DND-41 (cell line): ENCODE results near the gene TAF8.

Experiments used
- ATAC-seq: fragments of 200-7000 bp; cut with Tn5 transposase; 3 replicates; pipeline ENCODE4 v1.9.1; 2021; ENCODE audit warnings: low read depth; ENCODE audit not compliant: insufficient read depth
- DNase-seq: peaks from one replicate; pipeline ENCODE4 v3.0.0-alpha.2; 2020
- H2AFZ ChIP-seq: 2 replicates; pipeline ENCODE4 v1.6.0; 2012; ENCODE audit warnings: low read depth, low read length
- H3K27ac ChIP-seq: 2 replicates; pipeline ENCODE4 v1.5.1; 2012; ENCODE audit warnings: low read length, inconsistent platforms
- H3K27me3 ChIP-seq: fragments of 200-600 bp; sonication (generic); 2 replicates; pipeline ENCODE4 v1.6.0; 2012; ENCODE audit warnings: low read length, mild to moderate bottlenecking, inconsistent platforms; ENCODE audit not compliant: insufficient read depth, poor library complexity
- H3K36me3 ChIP-seq: 2 replicates; pipeline ENCODE4 v1.5.1; 2012; ENCODE audit warnings: low read length, inconsistent platforms; ENCODE audit not compliant: insufficient read depth
- H3K4me1 ChIP-seq: 2 replicates; pipeline ENCODE4 v1.5.1; 2012; ENCODE audit warnings: mild to moderate bottlenecking, low read length; ENCODE audit not compliant: insufficient read depth
- H3K4me2 ChIP-seq: 2 replicates; pipeline ENCODE4 v1.6.0; 2012; ENCODE audit warnings: mild to moderate bottlenecking, moderate library complexity, low read length, inconsistent platforms; ENCODE audit not compliant: insufficient read depth
- H3K4me3 ChIP-seq, 2 experiments: fragments of 200-600 bp in 1 of 2; shearing (Covaris generic) in 1 of 2; 2 replicates each; pipeline ENCODE4 v1.5.1; 2012 to 2016; ENCODE audit warnings: inconsistent platforms in 2 of 2, low read length in 2 of 2, mild to moderate bottlenecking in 2 of 2, low read depth in 1 of 2, moderate library complexity in 1 of 2
- H3K79me2 ChIP-seq: 2 replicates; pipeline ENCODE4 v1.6.0; 2012; ENCODE audit warnings: low read length, inconsistent platforms; ENCODE audit not compliant: insufficient read depth
- H3K9ac ChIP-seq: 2 replicates; pipeline ENCODE4 v1.6.0; 2012; ENCODE audit warnings: low read depth, mild to moderate bottlenecking, inconsistent platforms, low read length, moderate library complexity
- H3K9me3 ChIP-seq: 2 replicates; pipeline ENCODE4 v1.5.1; 2012; ENCODE audit warnings: low read length, moderate library complexity, mild to moderate bottlenecking, inconsistent platforms; ENCODE audit not compliant: insufficient read depth, severe bottlenecking
- H4K20me1 ChIP-seq: 2 replicates; pipeline ENCODE4 v1.6.0; 2012; ENCODE audit warnings: low read length; ENCODE audit not compliant: insufficient read depth
- EZH2 ChIP-seq: IDR thresholded peaks from 3 replicates; pipeline ENCODE4 v1.6.1; 2012; ENCODE audit warnings: borderline replicate concordance, low read depth, mild to moderate bottlenecking, moderate library complexity, low read length, inconsistent platforms; ENCODE audit not compliant: severe bottlenecking
- TF ChIP-seq, protein P1 (sequence below): IDR thresholded peaks from 2 replicates; pipeline ENCODE4 v1.5.1; 2012; ENCODE audit warnings: borderline replicate concordance, low read length, moderate library complexity, mild to moderate bottlenecking; ENCODE audit not compliant: poor library complexity, severe bottlenecking; ENCODE audit errors: extremely low read depth

TAF8 gene

GRCh38 chr6:42091718-42092023, 41.3 kb downstream of the TAF8 start:
- H3K79me2 ChIP-seq: no peaks in the 10 kb centered on the region
- no peak for TF ChIP-seq EZH2
- TF ChIP-seq, protein P1, sequence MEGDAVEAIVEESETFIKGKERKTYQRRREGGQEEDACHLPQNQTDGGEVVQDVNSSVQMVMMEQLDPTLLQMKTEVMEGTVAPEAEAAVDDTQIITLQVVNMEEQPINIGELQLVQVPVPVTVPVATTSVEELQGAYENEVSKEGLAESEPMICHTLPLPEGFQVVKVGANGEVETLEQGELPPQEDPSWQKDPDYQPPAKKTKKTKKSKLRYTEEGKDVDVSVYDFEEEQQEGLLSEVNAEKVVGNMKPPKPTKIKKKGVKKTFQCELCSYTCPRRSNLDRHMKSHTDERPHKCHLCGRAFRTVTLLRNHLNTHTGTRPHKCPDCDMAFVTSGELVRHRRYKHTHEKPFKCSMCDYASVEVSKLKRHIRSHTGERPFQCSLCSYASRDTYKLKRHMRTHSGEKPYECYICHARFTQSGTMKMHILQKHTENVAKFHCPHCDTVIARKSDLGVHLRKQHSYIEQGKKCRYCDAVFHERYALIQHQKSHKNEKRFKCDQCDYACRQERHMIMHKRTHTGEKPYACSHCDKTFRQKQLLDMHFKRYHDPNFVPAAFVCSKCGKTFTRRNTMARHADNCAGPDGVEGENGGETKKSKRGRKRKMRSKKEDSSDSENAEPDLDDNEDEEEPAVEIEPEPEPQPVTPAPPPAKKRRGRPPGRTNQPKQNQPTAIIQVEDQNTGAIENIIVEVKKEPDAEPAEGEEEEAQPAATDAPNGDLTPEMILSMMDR: no peak
- DNase-seq (no peak), ATAC-seq (no peak)
- no peaks in the 10 kb centered on the region for H3K36me3 ChIP-seq
- no peaks in the 10 kb centered on the region for H3K9me3 ChIP-seq
- H3K27ac ChIP-seq: no peak overlapping the region
- H2AFZ ChIP-seq: no peak overlapping the region
- H3K4me1 ChIP-seq: no peaks in the 10 kb centered on the region
- H3K4me2 ChIP-seq: no peak overlapping the region
- no peak overlapping the region for H3K9ac ChIP-seq
- H3K4me3 ChIP-seq: no peak overlapping the region
- no peaks in the 10 kb centered on the region for H3K27me3 ChIP-seq
- H4K20me1 ChIP-seq: no peaks in the 10 kb centered on the region

DNA sequence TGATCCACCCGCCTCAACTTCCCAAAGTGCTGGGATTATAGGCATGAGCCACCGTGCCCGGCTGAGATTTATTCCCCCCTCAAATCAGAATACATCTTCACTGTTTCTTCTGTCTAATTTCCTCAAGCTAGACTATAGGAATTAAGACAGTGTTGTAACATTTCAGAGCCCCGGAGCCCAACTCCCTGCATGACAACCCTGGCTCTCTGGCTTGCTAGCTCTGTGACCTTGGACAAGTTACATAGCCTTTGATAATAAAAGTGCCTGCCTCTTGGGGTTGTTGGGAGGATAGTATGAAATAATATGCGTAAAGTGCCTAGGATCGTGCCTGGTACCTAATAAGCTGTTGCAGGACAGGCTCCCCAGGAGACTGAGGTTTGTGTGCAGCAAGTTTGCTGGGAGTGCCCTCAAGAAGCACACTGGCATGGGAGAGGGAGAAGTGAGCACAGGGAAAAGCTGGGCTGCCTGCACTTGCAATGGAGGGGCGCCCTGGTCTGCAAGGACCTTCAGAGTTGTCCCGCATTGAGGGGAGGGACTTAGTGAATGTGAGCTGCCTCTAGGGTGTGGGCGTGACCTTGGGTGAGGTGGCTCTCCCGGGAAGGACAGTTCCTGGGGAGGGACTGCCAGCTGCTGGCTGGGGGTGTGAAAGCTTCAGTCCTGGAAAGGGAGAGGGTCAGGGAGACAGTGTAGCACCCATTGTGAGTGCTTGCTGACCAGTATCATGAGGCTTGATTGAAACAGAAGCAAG, 43.4 kb downstream of the TAF8 start:
- H3K27me3 ChIP-seq: no peaks in the 10 kb centered on the region
- no peak for TF ChIP-seq EZH2
- TF ChIP-seq, protein P1: no peak
- no peak for DNase-seq
- H3K4me2 ChIP-seq: no peak overlapping the region
- H3K27ac ChIP-seq: no peak overlapping the region
- no peak overlapping the region for H3K9ac ChIP-seq
- H3K79me2 ChIP-seq: no peaks in the 10 kb centered on the region
- no peak for ATAC-seq
- H3K4me3 ChIP-seq: no peak overlapping the region
- H4K20me1 ChIP-seq: no peaks in the 10 kb centered on the region
- H3K9me3 ChIP-seq: no peaks in the 10 kb centered on the region
- H3K4me1 ChIP-seq: no peaks in the 10 kb centered on the region
- H2AFZ ChIP-seq: no peak overlapping the region
- no peaks in the 10 kb centered on the region for H3K36me3 ChIP-seq

- DNase-seq (no peak), ATAC-seq (no peak)
- Histone ChIP-seq H3K79me2 (no peaks in the 10 kb centered on the region), H3K4me2 (no peak overlapping the region), H3K4me3 (no peak overlapping the region), H3K9ac (no peak overlapping the region), H2AFZ (no peak overlapping the region), H3K27me3 (no peaks in the 10 kb centered on the region), H4K20me1 (no peaks in the 10 kb centered on the region), H3K9me3 (no peaks in the 10 kb centered on the region), H3K27ac (no peak overlapping the region), H3K4me1 (no peaks in the 10 kb centered on the region), H3K36me3 (no peaks in the 10 kb centered on the region)
- TF ChIP-seq, protein P1: no peak
- TF ChIP-seq EZH2: no peak
Measured at GRCh38 chr6:42095094-42095493, 44.8 kb downstream of the TAF8 start.
